ENCODE results near the gene CACNA1C. TPM values are rescaled to one million over a fixed set of nuclear protein-coding genes. Genes with fewer than 3 reads are reported as not detected.

The CACNA1C gene
- total and polyA plus RNA-seq, 2 donors from 2014 or later, result 1.6 to 17.4 TPM

DNA sequence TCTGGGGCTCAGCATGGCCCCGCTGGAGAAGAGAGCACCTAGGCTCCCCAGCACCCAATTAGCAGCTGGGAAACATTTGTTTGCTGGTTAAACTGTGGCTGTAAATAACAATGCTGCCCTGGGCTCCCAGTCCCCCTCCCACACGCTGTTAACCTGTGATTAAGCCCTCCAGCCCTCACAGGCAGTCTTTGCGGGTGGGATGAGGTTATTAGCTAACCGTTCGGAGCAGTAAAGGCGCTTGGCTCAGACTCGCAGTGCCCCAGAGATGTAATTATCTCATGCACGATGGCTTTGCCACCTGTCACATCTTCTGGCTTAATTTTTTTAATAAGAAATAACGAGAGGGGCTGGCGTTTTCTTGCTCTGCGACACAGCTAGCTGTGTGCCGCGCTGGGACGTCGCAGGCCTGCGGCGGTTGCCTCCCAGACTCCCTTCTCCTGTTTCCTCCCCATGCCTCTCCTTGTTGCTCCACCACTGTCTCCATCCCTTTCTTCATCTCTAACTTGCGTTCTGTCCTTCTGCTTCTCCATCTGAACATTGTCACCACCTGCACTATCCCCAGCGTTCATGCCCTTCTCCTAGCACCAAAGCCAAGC is 502.8 kb downstream of the CACNA1C start:
- Histone ChIP-seq H3K9me3 (ENCODE audit: control insufficient read depth in 2 of 3, insufficient read depth in 1 of 3, low read length in 3 of 3) (no peaks in the 10 kb centered on the region), H3K27ac (ENCODE audit: low read depth in 2 of 2, low read length in 2 of 2) (no peak overlapping the region), H3K36me3 (ENCODE audit: control insufficient read depth in 2 of 3, insufficient read depth in 3 of 3, low read length in 3 of 3) (no peaks in the 10 kb centered on the region), H3K27me3 (ENCODE audit: control insufficient read depth, insufficient read depth, low read length) (no peaks in the 10 kb centered on the region), H3K9ac (ENCODE audit: low read length in 3 of 3) (no peak overlapping the region), H3K4me1 (ENCODE audit: control insufficient read depth in 2 of 3, insufficient read depth in 2 of 3, low read depth in 1 of 3, low read length in 3 of 3) (no peaks in the 10 kb centered on the region), H3K4me3 (ENCODE audit: low read length in 3 of 3) (no peak overlapping the region)
- intact Hi-C loops (cut with DNase I), result no loop called here
- TF ChIP-seq, protein P1, sequence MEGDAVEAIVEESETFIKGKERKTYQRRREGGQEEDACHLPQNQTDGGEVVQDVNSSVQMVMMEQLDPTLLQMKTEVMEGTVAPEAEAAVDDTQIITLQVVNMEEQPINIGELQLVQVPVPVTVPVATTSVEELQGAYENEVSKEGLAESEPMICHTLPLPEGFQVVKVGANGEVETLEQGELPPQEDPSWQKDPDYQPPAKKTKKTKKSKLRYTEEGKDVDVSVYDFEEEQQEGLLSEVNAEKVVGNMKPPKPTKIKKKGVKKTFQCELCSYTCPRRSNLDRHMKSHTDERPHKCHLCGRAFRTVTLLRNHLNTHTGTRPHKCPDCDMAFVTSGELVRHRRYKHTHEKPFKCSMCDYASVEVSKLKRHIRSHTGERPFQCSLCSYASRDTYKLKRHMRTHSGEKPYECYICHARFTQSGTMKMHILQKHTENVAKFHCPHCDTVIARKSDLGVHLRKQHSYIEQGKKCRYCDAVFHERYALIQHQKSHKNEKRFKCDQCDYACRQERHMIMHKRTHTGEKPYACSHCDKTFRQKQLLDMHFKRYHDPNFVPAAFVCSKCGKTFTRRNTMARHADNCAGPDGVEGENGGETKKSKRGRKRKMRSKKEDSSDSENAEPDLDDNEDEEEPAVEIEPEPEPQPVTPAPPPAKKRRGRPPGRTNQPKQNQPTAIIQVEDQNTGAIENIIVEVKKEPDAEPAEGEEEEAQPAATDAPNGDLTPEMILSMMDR (IDR thresholded peaks at IDR 0.05; ENCODE audit: borderline replicate concordance, extremely low read depth, insufficient read depth), result no peak
- peak in 1 of 5 donors; percentile 60 for DNase-seq
- FAIRE-seq, result no peak

DNA sequence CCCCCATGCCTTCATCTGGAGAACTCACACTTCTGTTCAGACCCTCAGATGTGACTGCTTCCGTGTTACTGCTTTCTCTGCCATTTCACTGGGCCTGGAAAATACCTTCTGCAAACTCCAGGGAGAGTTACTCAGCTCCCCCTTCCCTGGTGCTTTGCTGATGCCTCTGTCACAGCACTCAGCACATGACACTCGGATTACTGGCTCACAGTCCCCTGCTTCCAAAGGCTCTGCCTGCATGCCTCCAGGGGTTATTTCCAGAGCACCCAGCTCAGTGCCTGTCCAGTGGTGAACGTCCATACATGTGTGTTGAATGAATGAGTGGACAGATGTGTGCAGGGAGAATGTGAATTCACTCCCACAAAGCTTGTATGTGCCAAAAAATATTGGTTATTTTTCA is 504.8 kb downstream of the CACNA1C start:
- Histone ChIP-seq H3K4me1 (ENCODE audit: control insufficient read depth in 2 of 3, insufficient read depth in 2 of 3, low read depth in 1 of 3, low read length in 3 of 3) (peaks cover 0 to 7% (median 4%) of the 10 kb centered on the region in 3 donors), H3K27ac (ENCODE audit: low read depth in 2 of 2, low read length in 2 of 2) (no peak overlapping the region), H3K9me3 (ENCODE audit: control insufficient read depth in 2 of 3, insufficient read depth in 1 of 3, low read length in 3 of 3) (no peaks in the 10 kb centered on the region), H3K36me3 (ENCODE audit: control insufficient read depth in 2 of 3, insufficient read depth in 3 of 3, low read length in 3 of 3) (no peaks in the 10 kb centered on the region), H3K4me3 (ENCODE audit: low read length in 3 of 3) (no peak overlapping the region), H3K9ac (ENCODE audit: low read length in 3 of 3) (no peak overlapping the region), H3K27me3 (ENCODE audit: control insufficient read depth, insufficient read depth, low read length) (no peaks in the 10 kb centered on the region)
- TF ChIP-seq, protein P1 (IDR thresholded peaks at IDR 0.05; ENCODE audit: borderline replicate concordance, extremely low read depth, insufficient read depth), result no peak
- FAIRE-seq (no peak), DNase-seq (no peak)
- intact Hi-C loops (cut with DNase I), result no loop called here

DNA sequence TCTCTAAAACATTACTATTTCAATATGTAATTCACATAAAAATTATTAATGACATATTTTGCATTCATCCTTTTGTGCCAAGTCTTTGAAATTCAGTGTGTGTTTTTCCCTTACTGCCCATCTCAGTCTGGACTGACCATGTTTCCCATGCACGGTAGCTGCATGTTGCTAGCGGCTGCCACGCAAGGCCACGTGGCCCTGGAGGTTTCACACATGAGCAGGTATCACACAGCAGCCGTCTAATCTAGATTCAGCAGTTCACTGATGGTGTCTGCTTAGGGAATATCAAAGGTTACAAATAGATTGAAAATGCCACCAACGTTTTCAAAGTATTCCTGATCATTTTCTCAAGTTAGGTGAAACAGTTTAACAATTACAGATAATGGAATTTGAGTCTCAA is 507.1 kb downstream of the CACNA1C start:
- H3K36me3 ChIP-seq (ENCODE audit: control insufficient read depth in 2 of 3, insufficient read depth in 3 of 3, low read length in 3 of 3), result no peaks in the 10 kb centered on the region
- no peak overlapping the region for H3K27ac ChIP-seq (ENCODE audit: low read depth in 2 of 2, low read length in 2 of 2)
- H3K4me3 ChIP-seq (ENCODE audit: low read length in 3 of 3), result no peak overlapping the region
- DNase-seq (peak in 1 of 5 donors; percentile 32), FAIRE-seq (no peak)
- TF ChIP-seq, protein P1 (IDR thresholded peaks at IDR 0.05; ENCODE audit: borderline replicate concordance, extremely low read depth, insufficient read depth), result no peak
- no peak overlapping the region for H3K9ac ChIP-seq (ENCODE audit: low read length in 3 of 3)
- peaks cover 0 to 7% (median 4%) of the 10 kb centered on the region in 3 donors for H3K4me1 ChIP-seq (ENCODE audit: control insufficient read depth in 2 of 3, insufficient read depth in 2 of 3, low read depth in 1 of 3, low read length in 3 of 3)
- H3K9me3 ChIP-seq (ENCODE audit: control insufficient read depth in 2 of 3, insufficient read depth in 1 of 3, low read length in 3 of 3), result no peaks in the 10 kb centered on the region
- H3K27me3 ChIP-seq (ENCODE audit: control insufficient read depth, insufficient read depth, low read length), result no peaks in the 10 kb centered on the region
- intact Hi-C loops (cut with DNase I), result no loop called here

DNA sequence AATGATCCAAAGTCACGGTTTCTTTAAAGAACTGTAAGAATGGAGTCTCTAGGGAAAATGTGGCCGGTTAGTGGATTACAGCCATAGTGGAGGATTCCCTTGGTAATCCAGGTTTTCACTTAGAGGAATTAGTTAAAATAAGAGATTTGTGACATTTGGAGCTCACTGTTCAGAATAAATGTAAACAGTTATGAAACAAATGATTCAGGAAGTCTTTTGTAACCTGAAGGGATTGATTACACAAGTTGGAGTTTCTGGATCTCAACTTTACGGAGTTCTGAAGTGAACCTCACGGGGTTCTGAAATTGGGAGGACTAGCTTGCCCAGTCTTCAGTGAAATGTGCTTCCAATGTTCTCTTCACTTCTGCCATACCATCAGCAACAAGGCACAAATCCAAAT is 507.6 kb downstream of the CACNA1C start:
- TF ChIP-seq, protein P1 (IDR thresholded peaks at IDR 0.05; ENCODE audit: borderline replicate concordance, extremely low read depth, insufficient read depth), result no peak
- Histone ChIP-seq H3K36me3 (ENCODE audit: control insufficient read depth in 2 of 3, insufficient read depth in 3 of 3, low read length in 3 of 3) (no peaks in the 10 kb centered on the region), H3K27me3 (ENCODE audit: control insufficient read depth, insufficient read depth, low read length) (no peaks in the 10 kb centered on the region), H3K9ac (ENCODE audit: low read length in 3 of 3) (no peak overlapping the region), H3K9me3 (ENCODE audit: control insufficient read depth in 2 of 3, insufficient read depth in 1 of 3, low read length in 3 of 3) (no peaks in the 10 kb centered on the region), H3K4me1 (ENCODE audit: control insufficient read depth in 2 of 3, insufficient read depth in 2 of 3, low read depth in 1 of 3, low read length in 3 of 3) (peaks cover 0 to 7% (median 4%) of the 10 kb centered on the region in 3 donors), H3K4me3 (ENCODE audit: low read length in 3 of 3) (no peak overlapping the region), H3K27ac (ENCODE audit: low read depth in 2 of 2, low read length in 2 of 2) (no peak overlapping the region)
- no peak for FAIRE-seq
- no peak for DNase-seq
- intact Hi-C loops (cut with DNase I), result no loop called here
